GM19351 (cell line): ENCODE data around the gene BBOF1.

Experiments
- ATAC-seq: cut with Tn5 transposase; IDR thresholded peaks from one replicate; pipeline ENCODE4 v1.9.1; 2021; ENCODE audit warnings: mild to moderate bottlenecking, moderate library complexity; ENCODE audit not compliant: unreplicated experiment

BBOF1 gene

DNA sequence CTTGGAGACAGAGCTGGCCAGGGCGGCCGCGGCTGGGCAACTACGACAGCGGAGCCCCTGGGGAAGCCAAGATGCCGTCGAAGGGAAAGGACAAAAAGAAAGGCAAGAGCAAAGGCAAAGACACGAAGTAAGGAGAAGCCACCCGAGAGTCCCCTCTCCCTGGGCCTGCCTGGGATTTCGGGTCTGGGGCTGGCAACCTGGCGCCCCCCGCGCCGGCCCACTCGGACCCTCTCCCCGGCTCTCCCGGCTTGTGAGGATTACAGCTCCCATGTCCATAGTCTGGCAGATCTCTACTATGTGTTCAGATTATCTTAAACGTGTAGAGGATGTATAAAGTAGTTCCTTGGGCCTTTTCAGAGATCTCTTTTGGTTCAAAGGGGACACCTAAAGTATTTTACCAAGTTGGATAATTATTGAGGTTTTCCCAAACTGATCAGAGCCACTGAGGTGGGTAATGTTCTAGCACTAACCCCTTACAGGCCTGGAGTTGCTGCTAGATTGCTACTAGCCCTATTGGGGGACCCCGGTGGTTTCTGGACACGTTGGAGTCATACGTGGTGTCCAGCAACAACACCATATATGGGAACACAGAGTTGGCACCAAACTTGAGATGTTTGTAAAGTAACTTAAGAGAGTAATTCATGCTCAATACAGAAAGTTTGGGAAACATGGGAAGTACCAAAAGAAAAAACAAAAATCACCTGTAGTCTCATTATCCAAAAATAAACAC is 424 bp downstream of the BBOF1 start:
- ATAC-seq = no peak

- ATAC-seq = no peak
Observed at GRCh38 chr14:74022346-74022745, 3.2 kb downstream of the BBOF1 start.

GRCh38 chr14:74029136-74029535 is 10.0 kb downstream of the BBOF1 start:
- ATAC-seq = no peak

DNA sequence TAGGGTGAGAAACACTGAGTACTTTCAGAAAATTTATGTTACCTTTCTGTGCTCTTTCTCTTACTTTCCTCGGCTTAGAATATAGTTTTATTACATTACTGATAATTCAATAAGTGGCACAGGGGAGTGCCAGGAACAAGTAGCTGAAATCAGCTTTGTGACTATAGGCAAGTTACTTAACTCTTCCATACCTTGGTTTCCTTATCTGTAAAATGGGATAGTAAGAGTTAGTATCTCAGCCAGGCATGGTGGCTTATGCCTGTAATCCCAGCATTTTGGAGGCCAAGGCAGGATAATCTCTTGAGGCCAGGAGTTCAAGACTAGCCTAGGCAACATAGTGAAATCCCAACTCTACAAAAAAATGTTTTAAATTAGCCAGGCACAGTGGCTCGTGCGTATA is 15.4 kb downstream of the BBOF1 start:
- no peak for ATAC-seq

DNA sequence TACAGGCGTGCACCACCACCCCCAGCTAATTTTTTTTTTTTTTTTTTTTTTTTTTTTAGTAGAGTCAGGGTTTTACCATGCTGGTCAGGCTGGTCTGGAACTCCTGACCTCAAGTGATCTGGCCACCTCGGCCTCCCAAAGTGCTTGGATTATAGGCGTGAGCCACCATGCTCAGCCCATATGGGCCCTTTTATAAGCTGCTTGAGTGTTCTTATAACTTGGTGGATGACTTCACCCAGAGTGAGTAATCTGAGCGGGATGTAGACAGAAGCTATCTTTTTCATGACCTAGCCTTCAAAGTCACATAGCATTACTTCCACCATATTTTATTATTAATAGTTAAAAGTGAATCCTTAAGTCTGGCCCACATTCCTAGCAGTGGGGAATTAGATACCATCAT is 16.4 kb downstream of the BBOF1 start:
- ATAC-seq = no peak

GRCh38 chr14:74038020-74038859 is 19.1 kb downstream of the BBOF1 start:
- ATAC-seq = no peak

DNA sequence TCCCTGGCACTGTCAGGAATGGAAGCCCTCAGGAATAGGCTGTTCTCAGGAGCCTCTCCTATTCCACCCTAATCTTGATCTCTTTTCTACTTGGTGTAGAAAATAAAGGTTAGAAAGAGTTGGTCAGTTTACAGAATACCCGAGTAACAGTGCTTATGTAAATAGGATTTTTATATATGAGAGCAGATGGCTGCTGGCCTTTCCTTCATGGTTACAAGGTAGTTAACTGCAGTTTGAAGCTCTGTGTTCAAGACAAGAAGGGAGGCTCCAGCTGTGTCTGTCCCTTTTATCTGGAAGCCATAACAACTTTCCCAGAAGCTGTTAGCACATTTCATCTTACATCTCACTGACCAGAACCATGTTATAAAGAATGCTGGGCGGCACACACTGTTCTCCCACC is 23.1 kb downstream of the BBOF1 start:
- ATAC-seq = no peak

- ATAC-seq = no peak
Observed at GRCh38 chr14:74045522-74045921, 26.4 kb downstream of the BBOF1 start.

DNA sequence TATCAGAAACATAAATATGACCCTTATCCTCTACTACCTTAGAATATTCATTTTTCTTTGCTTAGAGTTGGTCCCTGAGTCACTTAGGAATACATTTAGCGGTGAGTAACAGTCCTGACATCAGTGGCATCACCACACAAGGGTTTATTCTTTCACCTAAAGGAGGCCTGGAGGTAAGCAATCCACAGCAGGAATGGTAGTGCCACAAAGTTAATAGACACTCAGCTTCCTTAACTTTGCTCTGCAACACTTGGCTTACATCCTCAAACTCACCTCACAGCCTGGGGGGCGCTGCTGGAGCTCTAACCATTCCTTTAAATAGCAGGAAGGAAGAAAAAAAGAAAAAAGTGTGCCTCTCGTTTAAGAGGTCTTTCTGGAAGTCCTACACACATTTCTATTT is 29.1 kb downstream of the BBOF1 start:
- no peak for ATAC-seq

- ATAC-seq = no peak
Observed at GRCh38 chr14:74049876-74050495, 30.8 kb downstream of the BBOF1 start.

GRCh38 chr14:74062809-74063150 is 43.6 kb downstream of the BBOF1 start:
- no peak for ATAC-seq

DNA sequence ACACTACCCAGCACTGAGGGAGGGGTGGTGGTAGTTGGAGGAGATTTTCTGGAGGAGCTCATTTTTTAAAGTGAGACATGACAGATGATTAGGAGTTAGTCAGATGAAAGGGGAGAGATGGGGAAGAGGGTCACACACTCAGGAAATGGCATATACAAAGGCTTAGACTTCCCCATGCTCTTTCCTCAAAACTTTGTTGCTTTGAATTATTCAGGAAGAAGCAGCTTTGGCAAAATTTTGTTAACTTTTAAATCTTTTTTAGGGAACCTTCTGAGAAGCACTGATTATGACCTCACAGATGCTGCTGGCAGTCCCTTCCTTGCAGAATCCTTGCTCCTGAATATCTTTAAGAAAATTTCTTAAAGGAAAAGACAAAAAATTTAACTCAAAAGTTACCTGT is 45.3 kb downstream of the BBOF1 start:
- no peak for ATAC-seq

GRCh38 chr14:74064883-74065282 is 45.7 kb downstream of the BBOF1 start:
- no peak for ATAC-seq

DNA sequence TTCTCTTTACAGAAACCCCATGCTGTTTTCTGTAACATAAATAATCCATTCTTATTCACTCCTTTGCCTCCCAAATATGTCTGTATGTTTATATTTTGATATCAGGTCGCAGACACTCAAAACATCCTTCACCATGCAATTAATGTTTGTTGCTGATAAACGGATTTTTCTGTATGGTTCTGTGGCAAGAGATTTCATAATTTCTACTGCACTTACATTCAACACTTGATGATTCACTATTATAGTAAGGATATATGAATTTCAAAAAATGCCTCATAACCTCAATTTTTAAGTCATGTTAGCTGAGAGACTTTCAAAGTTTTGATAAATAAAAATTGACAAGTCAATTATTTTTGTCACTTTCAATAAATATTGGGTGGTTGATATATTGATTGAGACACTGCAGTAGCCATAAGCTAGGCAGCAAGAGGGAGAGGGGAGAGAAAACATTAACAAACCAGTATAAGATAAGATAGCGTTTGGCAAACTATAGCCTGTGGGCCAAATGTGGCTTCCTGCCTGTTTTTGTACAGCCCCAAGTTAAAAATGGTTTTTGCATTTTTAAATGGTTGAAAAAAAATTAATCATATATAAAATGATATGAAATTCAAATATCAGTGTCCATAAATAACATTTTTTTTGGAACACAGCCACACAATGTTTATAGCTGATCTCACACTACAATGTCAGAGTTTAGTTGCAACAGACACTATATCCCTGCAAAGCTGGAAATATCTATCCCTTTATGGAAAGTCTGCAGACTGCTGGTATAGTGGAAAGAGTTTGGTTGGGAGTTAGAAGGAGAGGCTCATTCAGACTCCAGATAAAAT is 46.8 kb downstream of the BBOF1 start:
- no peak for ATAC-seq

DNA sequence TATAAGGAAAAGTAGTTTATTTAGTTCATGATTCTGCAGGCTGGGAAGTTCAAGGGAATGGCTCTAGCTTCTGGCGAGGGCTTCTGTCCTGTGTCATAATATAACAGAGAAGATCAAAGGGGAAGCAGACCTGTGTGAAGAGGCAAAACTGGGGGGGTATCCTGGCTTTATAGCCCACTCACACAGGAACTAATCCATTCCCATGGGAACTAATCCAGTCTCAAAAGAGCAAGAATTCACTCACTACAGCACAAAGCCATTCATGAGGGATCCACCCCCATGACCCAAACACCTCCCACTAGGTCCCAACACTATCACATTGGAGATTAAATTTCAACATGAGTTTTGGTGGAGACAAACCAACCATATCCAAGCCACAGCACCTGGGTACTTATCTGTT is 58.3 kb downstream of the BBOF1 start:
- ATAC-seq = no peak

DNA sequence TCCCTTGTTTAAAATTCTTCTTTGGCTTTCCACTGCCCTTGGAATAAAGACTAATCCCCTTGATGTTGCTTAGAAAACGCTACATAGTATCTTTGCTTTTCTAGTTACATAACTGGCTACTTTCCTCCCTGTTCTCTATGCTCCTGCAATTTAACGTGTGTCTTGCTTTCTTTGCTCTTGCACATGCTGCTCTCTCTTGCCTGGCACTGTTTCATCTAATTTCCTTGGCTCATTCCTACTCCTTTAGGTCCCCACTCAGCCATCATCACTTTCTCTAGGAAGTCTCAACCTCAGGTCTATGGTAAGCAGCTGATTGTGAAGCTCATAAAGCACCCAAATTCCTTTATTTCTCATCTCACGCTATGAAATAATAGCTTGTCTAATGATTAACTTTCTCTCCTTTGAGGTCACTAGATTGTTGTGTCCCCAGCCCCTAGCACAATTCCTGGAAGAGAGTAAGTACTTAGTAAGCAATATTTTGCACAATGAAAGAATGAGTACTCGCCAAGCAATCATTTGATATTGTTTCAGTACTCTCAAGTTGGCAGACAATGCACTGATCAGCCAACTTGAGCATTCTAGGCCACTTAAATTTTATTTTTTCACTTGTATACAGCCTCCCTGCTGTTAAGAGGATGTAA is 61.8 kb downstream of the BBOF1 start:
- no peak for ATAC-seq

- ATAC-seq = no peak
Observed at GRCh38 chr14:74081491-74081890, 62.3 kb downstream of the BBOF1 start.

GRCh38 chr14:74083161-74083560 is 64.0 kb downstream of the BBOF1 start:
- no peak for ATAC-seq

- ATAC-seq = peak; percentile 11
Observed at GRCh38 chr14:74083784-74084276, 64.7 kb downstream of the BBOF1 start.

GRCh38 chr14:74084277-74085046 is 65.3 kb downstream of the BBOF1 start, which contains the start of the genes ALDH6A1 and LIN52:
TSS of gene ALDH6A1 (minus strand) at chr14:74084453. CDS start at chr14:74084394, 59 bp downstream.
TSS of gene LIN52 (plus strand) at chr14:74084956. CDS start at chr14:74084975, 19 bp downstream.
- ATAC-seq = peak; percentile 83
